H1 (cell line): ENCODE measurements around the gene PIAS4.

Experiments
- CREB1 ChIP-seq: IDR thresholded peaks from 2 replicates; pipeline ENCODE4 v1.6.1; 2012; ENCODE audit warnings: inconsistent platforms
- EP300 ChIP-seq, 2 experiments: IDR thresholded peaks; 1 replicate in 1 of 2; 2 replicates in 1 of 2; pipeline ENCODE4 v1.6.1; 2011 to 2012; ENCODE audit warnings: low read depth in 2 of 2, low read length in 2 of 2, mild to moderate bottlenecking in 2 of 2, borderline replicate concordance in 1 of 2, inconsistent platforms in 1 of 2, moderate library complexity in 1 of 2
- EZH2 ChIP-seq: fragments of 200-600 bp; sonication (generic); IDR thresholded peaks from 2 replicates; pipeline ENCODE4 v1.7.1; 2012; ENCODE audit warnings: low read depth, mild to moderate bottlenecking, moderate library complexity, low read length, inconsistent platforms; ENCODE audit not compliant: severe bottlenecking
- KDM1A ChIP-seq: fragments of 200-600, 300-600 bp; sonication (generic); IDR thresholded peaks from 2 replicates; pipeline ENCODE4 v1.7.1; 2016; ENCODE audit warnings: mild to moderate bottlenecking, low read length, borderline replicate concordance
- MAFK ChIP-seq: IDR thresholded peaks from 2 replicates; pipeline ENCODE4 v1.6.1; 2012; ENCODE audit warnings: low read depth, mild to moderate bottlenecking, improper control_type of control experiment, low read length
- POLR2A ChIP-seq, 2 experiments: IDR thresholded peaks; 1 replicate in 1 of 2; 2 replicates in 1 of 2; pipeline ENCODE4 v1.6.1; 2011; ENCODE audit warnings: low read depth in 2 of 2, low read length in 2 of 2, mild to moderate bottlenecking in 2 of 2; ENCODE audit errors: control extremely low read depth in 1 of 2
- POLR2AphosphoS5 ChIP-seq: IDR thresholded peaks from 2 replicates; pipeline ENCODE4 v1.6.1; 2011; ENCODE audit warnings: low read depth, low read length
- RNF2 ChIP-seq: fragments of 200-900, 300-1000 bp; sonication (generic); IDR thresholded peaks from 2 replicates; pipeline ENCODE4 v1.7.1; 2016; ENCODE audit warnings: borderline replicate concordance, low read depth, mild to moderate bottlenecking, antibody characterized with exemption, low read length; ENCODE audit not compliant: poor library complexity, severe bottlenecking; ENCODE audit errors: missing control alignments
- RXRA ChIP-seq: IDR thresholded peaks from 2 replicates; pipeline ENCODE4 v1.6.1; 2011; ENCODE audit warnings: low read depth, mild to moderate bottlenecking, low read length, moderate library complexity; ENCODE audit not compliant: insufficient read depth
- SIX5 ChIP-seq: IDR thresholded peaks from 2 replicates; pipeline ENCODE4 v1.6.1; 2011; ENCODE audit warnings: mild to moderate bottlenecking, low read depth, low read length
- TAF1 ChIP-seq: IDR thresholded peaks from 2 replicates; pipeline ENCODE4 v1.6.1; 2011; ENCODE audit warnings: mild to moderate bottlenecking, low read depth, low read length
- TF ChIP-seq, protein P1 (sequence below), 3 experiments: IDR thresholded peaks; 1 replicate in 2 of 3; 2 replicates in 1 of 3; pipeline versions ENCODE4 v1.5.1 to v1.6.1; 2011; ENCODE audit warnings: low read length in 3 of 3, mild to moderate bottlenecking in 3 of 3, inconsistent platforms in 2 of 3, low read depth in 1 of 3, moderate library complexity in 1 of 3; ENCODE audit not compliant: insufficient read depth in 1 of 3; ENCODE audit errors: control extremely low read depth in 1 of 3

GRCh38 chr19:3984908-3985642, 22.5 kb upstream of the PIAS4 start, which contains the start of gene EEF2:
- TF ChIP-seq EZH2 (no peak), KDM1A (no peak), RXRA (no peak), POLR2AphosphoS5 (peak; percentile 100), SIX5 (no peak), TAF1 (peak; percentile 100), RNF2 (no peak), MAFK (peak; percentile 63; the same call in 1 of the 2 replicates), EP300 (IDR thresholded peaks at IDR 0.05; ENCODE audit: borderline replicate concordance in 1 of 2, low read depth in 2 of 2, low read length in 2 of 2) (peak in 1 of 2 experiments; percentile 24; a peak in 1 of 3 replicates), POLR2A (IDR thresholded peaks at IDR 0.05; ENCODE audit: control extremely low read depth in 1 of 2, low read depth in 2 of 2, low read length in 2 of 2) (peak; percentile 100), CREB1 (peak; percentile 87)
- TF ChIP-seq, protein P1, sequence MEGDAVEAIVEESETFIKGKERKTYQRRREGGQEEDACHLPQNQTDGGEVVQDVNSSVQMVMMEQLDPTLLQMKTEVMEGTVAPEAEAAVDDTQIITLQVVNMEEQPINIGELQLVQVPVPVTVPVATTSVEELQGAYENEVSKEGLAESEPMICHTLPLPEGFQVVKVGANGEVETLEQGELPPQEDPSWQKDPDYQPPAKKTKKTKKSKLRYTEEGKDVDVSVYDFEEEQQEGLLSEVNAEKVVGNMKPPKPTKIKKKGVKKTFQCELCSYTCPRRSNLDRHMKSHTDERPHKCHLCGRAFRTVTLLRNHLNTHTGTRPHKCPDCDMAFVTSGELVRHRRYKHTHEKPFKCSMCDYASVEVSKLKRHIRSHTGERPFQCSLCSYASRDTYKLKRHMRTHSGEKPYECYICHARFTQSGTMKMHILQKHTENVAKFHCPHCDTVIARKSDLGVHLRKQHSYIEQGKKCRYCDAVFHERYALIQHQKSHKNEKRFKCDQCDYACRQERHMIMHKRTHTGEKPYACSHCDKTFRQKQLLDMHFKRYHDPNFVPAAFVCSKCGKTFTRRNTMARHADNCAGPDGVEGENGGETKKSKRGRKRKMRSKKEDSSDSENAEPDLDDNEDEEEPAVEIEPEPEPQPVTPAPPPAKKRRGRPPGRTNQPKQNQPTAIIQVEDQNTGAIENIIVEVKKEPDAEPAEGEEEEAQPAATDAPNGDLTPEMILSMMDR (IDR thresholded peaks at IDR 0.05; ENCODE audit: control extremely low read depth in 1 of 3, insufficient read depth in 1 of 3, low read depth in 1 of 3, low read length in 3 of 3) = no peak; a peak in 1 of 4 replicates
